GM04504 (cell line): Measurements from ENCODE around the gene TSC1.
A peak's percentile ranks its signal among the peaks of the same experiment; 100 is the strongest.

Source experiments
- DNase-seq: peaks from one replicate; pipeline ENCODE4 v3.0.0-alpha.2; 2012; ENCODE audit warnings: low read depth

Gene TSC1

GRCh38 chr9:132887181-132888120 lies 57.0 kb downstream of the TSC1 start:
- no peak for DNase-seq

DNA sequence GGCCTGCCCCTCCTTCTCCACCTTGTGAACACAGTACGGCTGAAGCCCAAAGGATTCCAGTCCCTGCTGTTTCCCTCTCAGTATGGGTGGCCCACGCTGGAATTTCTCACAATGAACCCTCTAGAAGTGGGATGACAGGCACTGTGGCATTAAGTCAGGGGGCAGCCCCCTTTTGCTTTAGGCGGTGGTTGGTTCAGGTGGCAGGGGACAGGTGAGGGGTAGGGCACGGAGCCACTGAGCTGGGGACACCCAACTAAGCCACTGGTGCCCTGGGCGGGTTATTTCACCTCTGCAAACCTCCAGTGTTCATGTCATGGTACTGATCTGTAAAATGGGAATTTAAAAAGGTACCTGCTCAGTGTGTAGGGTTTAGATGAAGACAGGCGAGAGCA lies 58.1 kb downstream of the TSC1 start:
- DNase-seq = no peak

- no peak for DNase-seq
Observed at GRCh38 chr9:132885720-132886333, 58.6 kb downstream of the TSC1 start.

DNA sequence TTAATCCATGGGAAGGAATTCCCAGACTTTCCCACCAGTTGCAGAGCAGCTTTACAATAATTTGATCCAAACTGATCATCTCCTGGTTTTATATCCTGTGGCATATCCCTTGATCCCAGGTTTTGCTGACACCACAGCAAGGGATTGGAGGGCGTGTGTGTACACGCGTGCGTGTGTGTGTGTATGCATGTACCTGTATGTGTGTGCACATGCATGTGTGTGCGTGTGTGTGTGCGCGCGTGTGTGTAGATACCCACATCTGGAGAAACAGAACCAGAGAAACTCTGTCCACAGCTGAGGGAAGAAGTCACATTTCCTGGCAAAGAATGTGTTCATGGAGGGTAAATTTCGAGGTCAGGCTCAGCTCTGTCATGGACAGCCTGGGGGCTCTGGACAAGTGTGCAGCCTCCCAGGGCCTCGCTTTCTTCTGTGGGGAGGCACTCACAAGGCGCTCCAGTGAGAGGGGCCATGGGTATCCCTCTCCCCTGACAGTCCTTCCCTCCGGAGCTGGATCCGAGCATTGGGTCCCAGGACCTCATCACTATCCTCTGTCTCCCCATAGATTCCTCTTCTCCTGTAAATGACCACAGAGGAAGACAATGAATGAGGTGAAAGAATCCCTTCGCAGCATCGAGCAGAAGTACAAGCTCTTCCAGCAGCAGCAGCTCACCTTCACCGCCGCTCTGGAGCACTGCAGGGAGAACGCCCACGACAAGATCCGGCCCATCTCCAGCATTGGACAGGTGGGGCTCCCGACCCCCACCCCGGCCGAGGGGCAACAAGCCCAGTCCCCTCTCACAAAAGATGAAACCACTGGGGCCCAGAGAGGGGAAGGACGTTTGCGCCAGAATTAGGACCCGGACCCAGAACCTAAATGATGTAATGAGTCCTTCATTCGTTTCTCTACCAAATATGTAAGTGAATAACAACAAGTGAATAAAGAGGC lies 60.8 kb downstream of the TSC1 start:
- no peak for DNase-seq

DNA sequence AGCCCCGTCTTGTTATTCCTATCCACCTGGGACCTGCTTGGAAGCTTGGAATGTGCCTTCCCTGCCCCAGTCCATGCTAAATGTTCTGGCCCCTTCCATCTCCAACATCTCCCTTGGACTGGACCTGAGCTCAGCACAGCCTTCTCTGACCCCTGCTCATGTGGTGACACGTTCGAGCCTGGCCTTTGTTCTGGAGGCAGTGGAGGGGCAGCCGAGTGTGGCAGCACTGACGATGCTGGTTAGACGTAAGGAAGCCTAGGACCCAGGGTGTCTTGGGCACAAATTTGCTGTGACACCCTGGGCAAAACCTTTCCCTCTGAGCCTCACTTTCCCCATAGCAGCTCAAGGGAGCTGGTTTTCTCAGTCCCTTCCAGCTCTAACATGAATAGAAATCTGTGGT lies 61.8 kb downstream of the TSC1 start:
- no peak for DNase-seq

DNA sequence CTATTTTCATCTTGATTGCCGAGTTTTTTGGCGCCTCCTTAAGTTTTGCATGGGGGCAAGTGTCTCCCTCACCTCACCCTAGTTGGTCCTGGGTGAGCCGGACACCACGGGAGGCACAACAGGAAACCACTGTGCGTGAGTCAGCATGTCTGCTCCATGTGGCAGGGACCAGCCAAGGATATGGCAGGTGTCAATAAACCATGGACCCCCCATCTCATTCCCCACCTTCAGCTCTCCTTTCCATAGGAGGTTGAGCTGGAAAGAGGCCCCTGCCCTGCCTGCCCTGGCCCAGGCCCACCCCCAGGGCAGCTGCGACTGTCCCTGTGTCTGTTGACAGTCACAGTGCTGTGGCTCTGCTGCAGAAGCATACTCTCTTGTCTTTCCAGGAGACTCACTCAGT lies 62.6 kb downstream of the TSC1 start:
- DNase-seq = no peak

GRCh38 chr9:132880324-132880661 lies 64.1 kb downstream of the TSC1 start:
- no peak for DNase-seq

DNA sequence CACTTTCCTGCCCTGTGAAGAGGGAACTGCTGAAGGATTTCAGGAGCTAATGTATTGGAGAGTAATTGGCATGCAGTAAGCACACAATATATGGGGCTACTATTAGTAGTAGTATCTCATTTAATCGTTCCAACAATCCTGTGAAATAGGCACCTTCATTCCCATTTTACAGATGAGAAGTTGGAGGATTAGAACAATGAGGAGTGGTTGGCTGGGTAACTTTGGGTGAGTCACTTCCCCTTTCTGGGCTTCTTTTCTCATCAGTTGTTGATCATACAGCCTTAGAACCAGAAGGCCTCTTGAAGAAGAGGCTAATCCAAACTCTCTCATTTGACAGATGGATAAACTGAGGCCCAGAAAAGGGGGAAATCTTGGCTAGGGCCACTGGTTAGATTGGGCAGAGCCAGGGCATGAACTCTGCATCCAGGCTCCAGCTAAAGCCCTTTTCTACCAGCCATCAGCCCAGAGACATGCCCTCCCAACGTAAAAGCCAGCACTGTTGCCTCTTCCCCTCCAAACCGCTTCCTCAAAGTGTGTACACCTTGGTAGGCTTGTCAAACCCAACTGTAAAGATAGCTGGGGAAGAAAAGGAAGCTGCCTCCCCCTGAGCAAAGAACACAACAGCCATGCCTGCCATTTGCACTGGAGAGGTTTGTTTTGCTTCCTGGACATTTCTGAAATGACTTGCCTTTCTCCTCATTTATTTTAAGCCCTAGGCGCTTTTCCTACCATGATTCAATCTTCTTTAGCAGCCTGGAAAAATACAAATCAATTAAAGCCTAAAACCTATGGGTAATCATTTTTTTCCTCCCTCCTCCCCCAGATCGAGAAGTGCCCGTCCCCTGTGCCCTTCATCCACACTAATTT lies 64.7 kb downstream of the TSC1 start:
- no peak for DNase-seq

- no peak for DNase-seq
Observed at GRCh38 chr9:132878695-132879456, 65.5 kb downstream of the TSC1 start, which contains the start of gene SPACA9. Gene SPACA9, plus strand, starts transcription at chr9:132878898. Its CDS starts 5,050 bp downstream, at chr9:132883948.

DNA sequence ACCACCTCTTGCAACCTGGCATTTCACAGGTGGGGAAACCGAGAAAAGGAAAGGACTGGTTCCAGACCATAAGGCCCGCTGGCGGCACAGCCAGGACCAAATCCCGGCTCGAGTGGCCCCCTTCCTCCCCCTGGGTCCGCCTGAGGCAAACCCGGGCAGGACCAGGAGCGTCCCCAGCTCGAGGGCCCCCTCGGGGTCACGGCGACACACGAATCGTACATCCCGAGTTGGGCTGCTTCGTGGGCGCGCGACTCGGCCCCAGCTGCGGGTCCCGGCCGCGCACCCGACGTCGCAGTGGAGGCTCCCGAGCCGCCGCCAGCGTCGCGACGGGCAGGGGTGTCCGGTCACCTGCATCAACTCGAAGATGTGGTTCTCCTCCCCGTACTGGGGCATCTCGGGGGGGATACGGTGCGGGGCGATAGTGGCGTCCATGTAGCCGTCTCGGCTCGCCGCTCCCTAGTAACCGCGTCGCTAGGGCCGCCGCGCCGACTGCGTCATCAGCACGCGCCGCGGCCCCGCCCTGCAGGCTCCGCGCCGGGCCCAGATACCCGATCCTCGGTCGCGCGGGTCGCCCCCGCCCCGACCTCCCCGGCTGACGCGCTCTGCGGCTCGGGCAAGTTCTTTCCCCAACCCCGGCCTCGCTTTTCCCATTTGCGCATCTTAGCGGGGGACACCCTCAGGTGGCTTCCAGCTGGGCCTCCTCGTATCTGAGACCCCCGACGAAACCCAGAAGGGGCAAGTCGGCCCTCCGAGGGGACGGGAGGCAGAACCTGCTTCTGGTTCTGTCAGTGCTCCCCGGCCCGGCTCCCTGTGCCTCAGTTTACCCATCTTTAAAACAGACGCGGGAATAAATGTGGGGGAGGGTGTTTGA lies 66.4 kb downstream of the TSC1 start, which contains the start of gene AK8:
Gene AK8, minus strand, starts transcription at position 461 of the 871 bp plus-strand sequence. Its CDS starts 29 bp downstream, at position 432.
- peak; percentile 47 for DNase-seq

GRCh38 chr9:132877458-132877823 lies 67.0 kb downstream of the TSC1 start:
- DNase-seq = no peak

DNA sequence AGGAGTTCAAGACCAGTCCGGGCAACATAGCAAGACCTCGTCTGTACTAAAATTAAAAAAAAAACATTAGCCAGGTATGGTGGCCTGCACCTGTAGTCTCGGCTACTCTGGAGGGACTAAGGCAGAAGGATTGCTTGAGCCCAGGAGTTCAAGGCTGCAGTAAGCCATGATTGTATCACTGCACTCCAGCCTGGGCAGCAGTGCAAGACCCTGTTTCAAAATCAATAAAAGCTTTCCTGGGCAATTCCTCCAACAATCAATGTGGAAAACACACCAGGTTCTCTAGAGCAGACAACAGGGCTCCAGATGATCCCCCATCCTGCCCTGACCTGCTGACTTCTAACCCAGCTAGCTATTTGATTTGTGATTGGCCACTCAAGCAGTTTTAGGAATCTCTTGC lies 67.6 kb downstream of the TSC1 start:
- no peak for DNase-seq

- no peak for DNase-seq
Observed at GRCh38 chr9:132875159-132875558, 69.3 kb downstream of the TSC1 start.

DNA sequence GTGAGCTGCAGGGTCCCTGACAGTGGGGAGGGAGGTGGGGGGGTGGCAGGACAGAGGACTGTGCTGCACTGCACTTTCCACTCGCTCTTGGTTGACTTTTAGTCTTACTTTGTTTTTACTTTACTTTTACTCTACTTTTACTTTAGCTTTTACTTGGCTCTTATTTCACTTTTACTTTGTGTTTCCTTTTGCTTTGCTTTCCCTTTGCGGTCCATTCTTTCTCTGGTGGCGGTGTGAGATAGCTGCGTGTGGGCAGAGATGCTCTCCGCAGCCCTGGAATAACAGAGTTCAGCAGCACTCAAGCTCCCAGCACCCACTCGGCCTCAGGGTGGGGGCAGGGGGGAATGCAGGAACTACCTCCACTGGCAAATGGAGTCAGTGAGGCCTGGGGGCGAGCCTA lies 71.0 kb downstream of the TSC1 start:
- no peak for DNase-seq

GRCh38 chr9:132869266-132869665 lies 75.2 kb downstream of the TSC1 start:
- no peak for DNase-seq

DNA sequence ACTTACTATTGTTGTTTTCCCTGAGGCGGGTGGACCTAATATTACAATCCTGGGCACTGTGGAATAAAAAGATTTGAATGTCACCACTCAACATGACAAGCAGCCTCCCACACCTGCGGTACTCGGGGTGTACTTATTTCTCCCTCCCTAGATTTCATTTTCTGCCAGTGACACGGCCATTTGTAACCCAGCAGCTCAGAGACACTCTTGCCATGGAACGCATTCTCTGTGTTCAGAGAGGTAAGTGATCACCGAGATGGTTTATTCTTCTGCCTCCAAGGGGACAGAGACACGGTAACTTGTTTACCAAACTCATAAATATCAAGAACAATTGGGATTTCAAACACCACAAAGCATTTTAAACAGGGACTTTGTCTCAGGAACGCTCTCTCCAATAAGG lies 77.5 kb downstream of the TSC1 start:
- no peak for DNase-seq

- DNase-seq = no peak
Observed at GRCh38 chr9:132864691-132865090, 79.7 kb downstream of the TSC1 start.

DNA sequence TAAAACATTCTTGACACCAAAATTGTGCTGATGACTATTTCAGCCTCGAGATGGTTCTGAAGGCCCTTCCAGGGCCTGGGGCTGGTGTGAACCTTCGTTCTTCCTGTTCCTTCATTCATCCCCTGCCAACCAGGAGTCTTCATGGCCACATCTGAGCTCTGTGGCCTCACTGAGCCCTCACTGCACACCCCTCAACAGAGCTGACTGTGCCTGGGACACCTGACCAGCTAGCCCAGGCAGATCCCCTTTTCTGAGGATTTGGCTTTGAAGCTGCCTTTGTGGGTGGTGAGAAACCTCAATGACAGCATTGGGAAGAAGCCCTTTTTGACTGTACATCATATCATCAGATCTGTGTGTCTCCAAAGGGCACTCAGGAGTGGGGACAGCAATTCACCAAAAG lies 80.1 kb downstream of the TSC1 start:
- no peak for DNase-seq

DNA sequence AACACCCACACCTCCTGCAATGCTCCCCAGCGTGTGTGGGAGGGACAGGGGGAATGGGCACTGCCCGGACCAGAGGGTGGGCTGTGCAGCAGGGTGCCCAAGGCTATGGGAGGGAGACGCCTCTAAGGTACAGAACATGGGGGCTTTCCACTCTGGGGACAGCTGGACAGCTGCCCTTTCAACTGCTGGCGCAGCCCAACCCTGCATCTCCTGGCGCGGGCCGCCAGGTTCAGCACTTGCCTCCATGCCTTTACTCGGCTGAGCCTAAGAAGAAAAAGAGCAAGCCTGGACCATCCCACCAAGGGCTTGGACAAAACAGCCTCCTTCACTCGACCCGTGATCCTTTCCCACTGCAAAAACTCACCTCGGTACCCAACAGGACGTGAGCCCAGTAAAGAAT lies 81.3 kb downstream of the TSC1 start:
- no peak for DNase-seq

GRCh38 chr9:132862533-132862932 lies 81.9 kb downstream of the TSC1 start:
- DNase-seq = no peak
